ENCODE results near the gene DYRK3. TPM values are rescaled to one million over a fixed set of nuclear protein-coding genes. Genes with fewer than 3 reads are reported as not detected.
A peak's percentile ranks its signal among the peaks of the same experiment; 100 is the strongest.

DYRK3 gene
- total and polyA plus RNA-seq, 10 of the 15 experiments (the other 5 are each of a cell fraction or from before 2014, with no cell fraction given), result 1.6 to 12.9 (median 10.3) TPM

- TF ChIP-seq RCOR1 (conservative IDR thresholded peaks at IDR 0.05; ENCODE audit: low read depth, low read length) (0 out of 2 replicates have a peak, but pooled peaks have one; percentile 72), FOXK2 (IDR thresholded peaks at IDR 0.05) (no peak), CHD2 (IDR thresholded peaks at IDR 0.05; ENCODE audit: borderline replicate concordance, low read depth, low read length) (peak; percentile 60; the same call in 1 of the 2 replicates), CBFB (IDR thresholded peaks at IDR 0.05; ENCODE audit: low read depth) (peak; percentile 55; the same call in 1 of the 2 replicates), YBX1 (IDR thresholded peaks at IDR 0.05) (no peak), ESRRA (IDR thresholded peaks at IDR 0.05; ENCODE audit: low read length) (0 out of 2 replicates have a peak, but pooled peaks have one; percentile 24), BMI1 (IDR thresholded peaks at IDR 0.05; ENCODE audit: borderline replicate concordance) (peak; percentile 99), WRNIP1 (IDR thresholded peaks at IDR 0.05; ENCODE audit: borderline replicate concordance, low read depth, low read length) (no peak), KLF5 (IDR thresholded peaks at IDR 0.05; ENCODE audit: partially characterized antibody) (no peak), PKNOX1 (IDR thresholded peaks at IDR 0.05) (peak; percentile 28; the same call in 1 of the 2 replicates), EP300 (IDR thresholded peaks at IDR 0.05; ENCODE audit: borderline replicate concordance in 1 of 2, control insufficient read depth in 1 of 2, low read depth in 2 of 2, low read length in 2 of 2) (0 out of 4 replicates have a peak, but pooled peaks of 1 of the 2 experiments have one; percentile 17), ELK1 (IDR thresholded peaks at IDR 0.05; ENCODE audit: low read depth, low read length) (no peak), SUZ12 (IDR thresholded peaks at IDR 0.05; ENCODE audit: unreplicated experiment) (no peak), MEF2B (IDR thresholded peaks at IDR 0.05; ENCODE audit: partially characterized antibody, poor library complexity, severe bottlenecking) (peak; percentile 44), ZZZ3 (IDR thresholded peaks at IDR 0.05; ENCODE audit: control insufficient read depth, insufficient read length, low read depth) (no peak), ZNF384 (IDR thresholded peaks at IDR 0.05; ENCODE audit: borderline replicate concordance, low read depth, low read length) (no peak), YY1 (IDR thresholded peaks at IDR 0.05; ENCODE audit: low read depth, low read length) (no peak), NBN (IDR thresholded peaks at IDR 0.05) (no peak), BCL3 (IDR thresholded peaks at IDR 0.05; ENCODE audit: borderline replicate concordance, insufficient read depth, low read depth, low read length, poor library complexity, severe bottlenecking) (no peak), NFIC (IDR thresholded peaks at IDR 0.05; ENCODE audit: low read depth, low read length) (no peak), ZBTB33 (IDR thresholded peaks at IDR 0.05) (no peak), HDAC6 (IDR thresholded peaks at IDR 0.05; ENCODE audit: unreplicated experiment) (no peak), SIX5 (IDR thresholded peaks at IDR 0.05; ENCODE audit: low read depth, low read length, severe bottlenecking) (no peak), DPF2 (IDR thresholded peaks at IDR 0.05) (peak; percentile 80; the same call in 1 of the 2 replicates), CEBPB (IDR thresholded peaks at IDR 0.05; ENCODE audit: borderline replicate concordance in 1 of 2, low read depth in 2 of 2, low read length in 2 of 2) (no peak)
Measured at GRCh38 chr1:206635080-206635977, at the start of gene DYRK3 (continued).
